ENCODE results near the gene DNAJB13.

The DNAJB13 gene

DNA sequence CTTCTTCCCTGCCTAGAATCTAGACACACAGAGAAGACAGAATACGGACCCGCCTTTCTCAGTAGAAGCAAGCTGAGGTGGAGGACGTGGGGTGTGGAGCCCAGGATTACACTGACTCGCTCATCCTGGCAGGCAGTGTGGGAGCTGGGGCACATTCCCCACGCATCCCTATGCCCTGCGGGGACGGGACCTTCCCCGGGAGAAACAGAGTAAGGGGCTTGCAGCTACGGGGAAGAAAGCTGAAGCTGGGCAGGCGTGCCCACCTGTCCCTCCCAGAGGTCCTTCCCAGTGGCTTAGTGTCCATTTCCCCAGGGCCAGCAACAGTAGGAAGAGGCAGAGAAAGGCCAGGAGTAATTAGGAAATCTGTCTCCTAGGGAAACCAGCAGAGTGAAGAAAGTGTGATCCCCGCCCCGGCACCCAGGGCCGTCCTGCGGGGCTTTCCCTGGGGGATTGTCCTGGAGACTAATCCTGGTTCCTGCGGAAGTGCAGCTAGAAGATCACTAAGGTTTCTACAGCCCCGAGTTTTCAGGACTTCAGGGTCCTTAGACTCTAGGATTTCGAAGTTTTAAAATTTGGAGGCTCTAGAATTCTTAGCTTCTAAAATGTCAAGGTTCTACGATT is 7.8 kb downstream of the DNAJB13 start:
- no peak for DNase-seq (ENCODE audit: extremely low read depth, low read depth)
- H3K4me3 ChIP-seq (replicated peaks; ENCODE audit: low read depth, low read length) = no peak overlapping the region
- TF ChIP-seq, protein P1, sequence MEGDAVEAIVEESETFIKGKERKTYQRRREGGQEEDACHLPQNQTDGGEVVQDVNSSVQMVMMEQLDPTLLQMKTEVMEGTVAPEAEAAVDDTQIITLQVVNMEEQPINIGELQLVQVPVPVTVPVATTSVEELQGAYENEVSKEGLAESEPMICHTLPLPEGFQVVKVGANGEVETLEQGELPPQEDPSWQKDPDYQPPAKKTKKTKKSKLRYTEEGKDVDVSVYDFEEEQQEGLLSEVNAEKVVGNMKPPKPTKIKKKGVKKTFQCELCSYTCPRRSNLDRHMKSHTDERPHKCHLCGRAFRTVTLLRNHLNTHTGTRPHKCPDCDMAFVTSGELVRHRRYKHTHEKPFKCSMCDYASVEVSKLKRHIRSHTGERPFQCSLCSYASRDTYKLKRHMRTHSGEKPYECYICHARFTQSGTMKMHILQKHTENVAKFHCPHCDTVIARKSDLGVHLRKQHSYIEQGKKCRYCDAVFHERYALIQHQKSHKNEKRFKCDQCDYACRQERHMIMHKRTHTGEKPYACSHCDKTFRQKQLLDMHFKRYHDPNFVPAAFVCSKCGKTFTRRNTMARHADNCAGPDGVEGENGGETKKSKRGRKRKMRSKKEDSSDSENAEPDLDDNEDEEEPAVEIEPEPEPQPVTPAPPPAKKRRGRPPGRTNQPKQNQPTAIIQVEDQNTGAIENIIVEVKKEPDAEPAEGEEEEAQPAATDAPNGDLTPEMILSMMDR (IDR thresholded peaks at IDR 0.05; ENCODE audit: low read depth, low read length, missing control alignments) = no peak

DNA sequence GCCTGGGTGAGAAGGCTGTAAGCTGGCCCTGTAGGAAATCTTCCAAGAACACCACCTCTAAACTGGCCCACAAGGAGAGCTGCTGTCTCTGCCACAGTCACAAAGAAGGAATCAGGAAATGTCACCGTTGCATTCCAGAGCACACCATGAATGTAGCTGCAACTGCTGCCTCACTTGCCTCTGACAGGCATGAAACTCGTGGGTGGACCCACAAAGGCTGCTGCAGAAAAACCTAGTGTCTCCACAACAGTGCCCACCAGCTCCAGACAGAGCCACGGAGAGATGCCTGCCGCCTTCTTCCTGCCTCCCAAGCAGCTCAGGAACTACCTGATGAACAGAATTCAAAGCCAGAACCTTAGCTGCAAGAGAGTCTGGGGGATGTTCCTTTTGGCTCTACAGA is 10.5 kb downstream of the DNAJB13 start:
- TF ChIP-seq, protein P1 (IDR thresholded peaks at IDR 0.05; ENCODE audit: low read depth, low read length, missing control alignments) = no peak
- DNase-seq (ENCODE audit: extremely low read depth, low read depth) = no peak
- no peak overlapping the region for H3K4me3 ChIP-seq (replicated peaks; ENCODE audit: low read depth, low read length)

DNA sequence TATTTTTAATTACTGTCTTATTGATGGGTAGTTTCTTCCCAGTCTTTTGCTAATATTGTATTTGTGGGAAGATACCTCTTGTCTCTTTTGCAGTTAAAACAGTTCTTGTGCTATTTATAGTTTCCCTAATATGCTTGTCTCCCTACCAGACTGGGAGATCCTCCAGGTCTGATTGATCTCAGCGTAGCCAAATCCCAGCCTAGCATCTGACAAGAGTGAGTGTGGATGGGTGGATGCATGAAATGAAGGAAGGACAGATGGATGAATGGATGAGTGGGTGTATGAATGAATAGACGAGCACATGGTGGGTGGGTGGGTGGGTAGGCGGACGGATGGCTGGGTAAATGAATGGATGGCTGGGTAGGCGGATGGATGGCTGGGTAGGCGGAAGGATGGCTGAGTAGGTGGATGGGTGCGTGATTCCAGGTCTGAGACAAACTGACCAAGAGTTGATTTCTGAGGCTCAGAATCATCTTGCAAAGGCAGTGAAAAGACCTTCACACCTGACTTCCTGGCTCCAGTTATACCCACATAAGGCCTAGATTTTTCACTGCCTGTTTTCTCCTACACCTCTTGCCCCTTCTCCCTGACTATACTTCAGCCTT is 11.4 kb downstream of the DNAJB13 start:
- TF ChIP-seq, protein P1 (IDR thresholded peaks at IDR 0.05; ENCODE audit: low read depth, low read length, missing control alignments) = no peak
- H3K4me3 ChIP-seq (replicated peaks; ENCODE audit: low read depth, low read length) = no peak overlapping the region
- DNase-seq (ENCODE audit: extremely low read depth, low read depth) = no peak

DNA sequence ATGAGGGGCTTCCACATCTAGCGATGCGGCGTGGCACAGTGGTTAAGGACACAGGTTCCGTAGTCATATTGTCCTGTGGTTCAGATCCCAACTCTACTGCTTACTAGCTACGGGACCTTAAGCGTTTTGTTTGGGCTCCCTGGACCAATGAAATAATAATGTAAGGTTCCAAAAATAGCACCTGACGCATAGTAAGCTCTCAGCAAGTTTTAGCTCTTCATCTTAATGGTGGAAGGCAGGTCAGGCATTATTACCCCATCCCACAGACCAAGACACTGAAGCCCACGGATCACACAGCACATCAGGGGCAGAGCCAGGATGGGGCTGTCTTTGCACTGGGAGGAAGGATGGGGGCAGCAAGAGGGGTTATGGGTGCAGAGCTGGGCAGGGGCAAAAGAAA is 13.0 kb downstream of the DNAJB13 start:
- no peak overlapping the region for H3K4me3 ChIP-seq (replicated peaks; ENCODE audit: low read depth, low read length)
- no peak for DNase-seq (ENCODE audit: extremely low read depth, low read depth)
- TF ChIP-seq, protein P1 (IDR thresholded peaks at IDR 0.05; ENCODE audit: low read depth, low read length, missing control alignments) = no peak

DNA sequence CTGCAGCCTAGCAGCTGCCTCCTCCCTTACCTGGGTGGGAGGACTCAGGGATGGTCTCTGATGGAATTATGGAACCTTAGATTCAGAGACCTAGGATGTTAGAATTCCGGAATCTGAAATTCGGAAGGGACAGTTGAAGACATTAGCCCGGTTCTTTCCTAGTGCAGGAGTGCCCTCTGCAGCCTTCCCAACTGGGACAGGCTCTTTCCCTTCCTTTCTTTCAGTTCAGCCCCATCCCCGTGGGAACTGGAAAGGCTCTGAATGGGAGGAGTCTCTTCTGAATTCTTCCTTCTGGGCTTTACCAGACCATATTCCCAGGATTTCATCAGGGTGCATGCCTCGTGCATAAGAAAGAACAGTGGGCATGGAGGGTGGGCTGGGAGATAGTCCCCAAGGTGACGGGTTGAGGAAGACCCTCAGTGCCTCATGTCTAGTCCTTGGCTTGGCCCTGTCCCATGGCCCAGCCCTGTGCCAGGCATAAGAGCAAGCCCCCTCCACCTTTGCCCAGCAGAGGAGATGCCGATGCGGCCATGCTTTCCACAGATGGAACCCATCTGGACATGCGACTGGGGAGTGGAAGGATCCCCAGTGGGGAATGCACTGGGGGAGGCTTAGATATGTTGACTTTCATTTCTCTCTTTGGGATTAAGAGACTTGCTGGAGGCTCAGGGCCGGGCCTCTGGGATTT is 14.4 kb downstream of the DNAJB13 start:
- TF ChIP-seq, protein P1 (IDR thresholded peaks at IDR 0.05; ENCODE audit: low read depth, low read length, missing control alignments) = no peak
- DNase-seq (ENCODE audit: extremely low read depth, low read depth) = no peak
- H3K4me3 ChIP-seq (replicated peaks; ENCODE audit: low read depth, low read length) = peak overlapping the region; percentile 19

DNA sequence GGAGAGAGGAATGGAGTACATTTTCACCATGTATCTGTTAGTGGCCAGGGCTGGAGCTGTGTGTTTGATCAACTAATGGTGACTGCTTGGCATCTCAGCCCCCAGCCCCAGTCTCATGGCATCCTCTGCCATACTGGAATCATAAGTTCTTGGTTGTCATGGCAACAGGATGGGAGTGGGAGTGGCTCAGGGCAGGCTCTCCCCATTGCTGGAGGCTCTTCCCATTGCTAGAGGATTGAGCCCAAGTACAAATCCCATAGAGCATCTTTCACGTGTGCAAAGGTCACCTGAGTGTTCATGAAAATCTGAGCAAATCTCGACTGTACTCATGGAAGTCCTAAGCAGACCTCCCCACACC is 14.9 kb downstream of the DNAJB13 start:
- no peak overlapping the region for H3K4me3 ChIP-seq (replicated peaks; ENCODE audit: low read depth, low read length)
- TF ChIP-seq, protein P1 (IDR thresholded peaks at IDR 0.05; ENCODE audit: low read depth, low read length, missing control alignments) = no peak
- DNase-seq (ENCODE audit: extremely low read depth, low read depth) = no peak

All from HFF-Myc (cell line).